ENCODE measurements around the gene NRG2. TPM values are rescaled to one million over a fixed set of nuclear protein-coding genes. Genes with fewer than 3 reads are reported as not detected.

Gene NRG2
- total RNA-seq, 2 donors from 2014 or later, result not detected

- Mint-ChIP-seq H3K36me3 (no peaks in the 10 kb centered on the region), H3K4me3 (no peak overlapping the region), H3K9me3 (no peaks in the 10 kb centered on the region), H3K27me3 (peaks cover 41 to 54% of the 10 kb centered on the region in 2 donors), H3K4me1 (ENCODE audit: low read depth in 2 of 2) (peaks cover 0 to under 1% of the 10 kb centered on the region in 2 donors), H3K27ac (no peak overlapping the region)
- ATAC-seq (no peak), DNase-seq (ENCODE audit: low spot score) (no peak)
These were observed 9.9 kb downstream of the NRG2 start for GRCh38 chr5:140033037-140033760.

GRCh38 chr5:140032296-140032695, 10.8 kb downstream of the NRG2 start:
- Mint-ChIP-seq H3K36me3 (no peaks in the 10 kb centered on the region), H3K4me3 (no peak overlapping the region), H3K9me3 (no peaks in the 10 kb centered on the region), H3K27ac (no peak overlapping the region), H3K4me1 (ENCODE audit: low read depth in 2 of 2) (no peaks in the 10 kb centered on the region), H3K27me3 (peaks cover 43 to 53% of the 10 kb centered on the region in 2 donors)
- no peak for DNase-seq (ENCODE audit: low spot score)
- ATAC-seq, result no peak

- DNase-seq (ENCODE audit: low spot score) (no peak), ATAC-seq (no peak)
- peaks cover 0 to 8% of the 10 kb centered on the region in 2 donors for H3K4me1 Mint-ChIP-seq (ENCODE audit: low read depth in 2 of 2)
- H3K27me3 Mint-ChIP-seq, result peaks cover 25 to 44% of the 10 kb centered on the region in 2 donors
- no peak overlapping the region for H3K27ac Mint-ChIP-seq
- no peaks in the 10 kb centered on the region for H3K9me3 Mint-ChIP-seq
- no peak overlapping the region for H3K4me3 Mint-ChIP-seq
- H3K36me3 Mint-ChIP-seq, result no peaks in the 10 kb centered on the region
These were observed 15.3 kb downstream of the NRG2 start for GRCh38 chr5:140027807-140028206.

- no peak overlapping the region for H3K27ac Mint-ChIP-seq
- peaks cover 15 to 27% of the 10 kb centered on the region in 2 donors for H3K27me3 Mint-ChIP-seq
- ATAC-seq (no peak), DNase-seq (ENCODE audit: low spot score) (no peak)
- H3K9me3 Mint-ChIP-seq, result no peaks in the 10 kb centered on the region
- peaks cover 0 to 8% of the 10 kb centered on the region in 2 donors for H3K4me1 Mint-ChIP-seq (ENCODE audit: low read depth in 2 of 2)
- H3K4me3 Mint-ChIP-seq, result no peak overlapping the region
- H3K36me3 Mint-ChIP-seq, result no peaks in the 10 kb centered on the region
These were observed 17.4 kb downstream of the NRG2 start for GRCh38 chr5:140025736-140026135.

GRCh38 chr5:140024928-140025327, 18.2 kb downstream of the NRG2 start:
- Mint-ChIP-seq H3K27ac (no peak overlapping the region), H3K36me3 (no peaks in the 10 kb centered on the region), H3K4me3 (no peak overlapping the region), H3K27me3 (peaks cover 15 to 26% of the 10 kb centered on the region in 2 donors), H3K9me3 (no peaks in the 10 kb centered on the region), H3K4me1 (ENCODE audit: low read depth in 2 of 2) (peaks cover 0 to 8% of the 10 kb centered on the region in 2 donors)
- DNase-seq (ENCODE audit: low spot score) (no peak), ATAC-seq (peak in 1 of 2 donors; percentile 38)

- DNase-seq (ENCODE audit: low spot score), result no peak
- no peak for ATAC-seq
- Mint-ChIP-seq H3K27me3 (peaks cover 15 to 22% of the 10 kb centered on the region in 2 donors), H3K9me3 (no peaks in the 10 kb centered on the region), H3K4me1 (ENCODE audit: low read depth in 2 of 2) (peaks cover 0 to 8% of the 10 kb centered on the region in 2 donors), H3K36me3 (no peaks in the 10 kb centered on the region), H3K27ac (no peak overlapping the region), H3K4me3 (no peak overlapping the region)
These were observed 19.4 kb downstream of the NRG2 start for GRCh38 chr5:140023611-140024191.

GRCh38 chr5:140020601-140021177, 22.4 kb downstream of the NRG2 start:
- H3K27me3 Mint-ChIP-seq, result peaks cover 6 to 8% of the 10 kb centered on the region in 2 donors
- no peak for ATAC-seq
- no peak for DNase-seq (ENCODE audit: low spot score)
- H3K36me3 Mint-ChIP-seq, result no peaks in the 10 kb centered on the region
- no peaks in the 10 kb centered on the region for H3K9me3 Mint-ChIP-seq
- H3K4me3 Mint-ChIP-seq, result no peak overlapping the region
- no peak overlapping the region for H3K27ac Mint-ChIP-seq
- H3K4me1 Mint-ChIP-seq (ENCODE audit: low read depth in 2 of 2), result peaks cover 0 to 8% of the 10 kb centered on the region in 2 donors

- Mint-ChIP-seq H3K27me3 (no peaks in the 10 kb centered on the region), H3K27ac (no peak overlapping the region), H3K4me1 (ENCODE audit: low read depth in 2 of 2) (no peaks in the 10 kb centered on the region), H3K9me3 (no peaks in the 10 kb centered on the region), H3K4me3 (no peak overlapping the region), H3K36me3 (no peaks in the 10 kb centered on the region)
- DNase-seq (ENCODE audit: low spot score), result no peak
- ATAC-seq, result peak in 1 of 2 donors; percentile 47
These were observed 24.0 kb downstream of the NRG2 start for GRCh38 chr5:140018920-140019644.

GRCh38 chr5:140018517-140018916, 24.6 kb downstream of the NRG2 start:
- H3K4me3 Mint-ChIP-seq, result no peak overlapping the region
- H3K36me3 Mint-ChIP-seq, result no peaks in the 10 kb centered on the region
- H3K9me3 Mint-ChIP-seq, result no peaks in the 10 kb centered on the region
- DNase-seq (ENCODE audit: low spot score) (no peak), ATAC-seq (no peak)
- H3K27ac Mint-ChIP-seq, result no peak overlapping the region
- no peaks in the 10 kb centered on the region for H3K4me1 Mint-ChIP-seq (ENCODE audit: low read depth in 2 of 2)
- no peaks in the 10 kb centered on the region for H3K27me3 Mint-ChIP-seq

- Mint-ChIP-seq H3K4me3 (no peak overlapping the region), H3K9me3 (no peaks in the 10 kb centered on the region), H3K4me1 (ENCODE audit: low read depth in 2 of 2) (no peaks in the 10 kb centered on the region), H3K36me3 (no peaks in the 10 kb centered on the region), H3K27ac (no peak overlapping the region), H3K27me3 (no peaks in the 10 kb centered on the region)
- DNase-seq (ENCODE audit: low spot score), result no peak
- ATAC-seq, result no peak
These were observed 25.0 kb downstream of the NRG2 start for GRCh38 chr5:140018096-140018481.

- Mint-ChIP-seq H3K9me3 (no peaks in the 10 kb centered on the region), H3K4me3 (no peak overlapping the region), H3K27me3 (no peaks in the 10 kb centered on the region), H3K27ac (no peak overlapping the region), H3K4me1 (ENCODE audit: low read depth in 2 of 2) (no peaks in the 10 kb centered on the region), H3K36me3 (no peaks in the 10 kb centered on the region)
- ATAC-seq (no peak), DNase-seq (ENCODE audit: low spot score) (no peak)
These were observed 25.6 kb downstream of the NRG2 start for GRCh38 chr5:140017397-140018095.

- H3K9me3 Mint-ChIP-seq, result no peaks in the 10 kb centered on the region
- no peak overlapping the region for H3K27ac Mint-ChIP-seq
- H3K36me3 Mint-ChIP-seq, result no peaks in the 10 kb centered on the region
- ATAC-seq (no peak), DNase-seq (ENCODE audit: low spot score) (no peak)
- H3K27me3 Mint-ChIP-seq, result no peaks in the 10 kb centered on the region
- H3K4me3 Mint-ChIP-seq, result no peak overlapping the region
- no peaks in the 10 kb centered on the region for H3K4me1 Mint-ChIP-seq (ENCODE audit: low read depth in 2 of 2)
These were observed 27.4 kb downstream of the NRG2 start for GRCh38 chr5:140015706-140016105.

- H3K36me3 Mint-ChIP-seq, result no peaks in the 10 kb centered on the region
- DNase-seq (ENCODE audit: low spot score), result no peak
- no peak overlapping the region for H3K27ac Mint-ChIP-seq
- ATAC-seq, result no peak
- no peaks in the 10 kb centered on the region for H3K9me3 Mint-ChIP-seq
- peaks cover under 1 to 1% of the 10 kb centered on the region in 2 donors for H3K27me3 Mint-ChIP-seq
- no peak overlapping the region for H3K4me3 Mint-ChIP-seq
- no peaks in the 10 kb centered on the region for H3K4me1 Mint-ChIP-seq (ENCODE audit: low read depth in 2 of 2)
These were observed 28.3 kb downstream of the NRG2 start for GRCh38 chr5:140014751-140015150.
